ENCODE data around the gene YIF1A. TPM values are rescaled to one million over a fixed set of nuclear protein-coding genes. Genes with fewer than 3 reads are reported as not detected.

YIF1A gene
- polyA plus RNA-seq, 1 donor from 2014 or later, result 51.2 TPM

GRCh38 chr11:66318600-66318970, 29.6 kb upstream of the YIF1A start:
- H3K9me3 ChIP-seq (ENCODE audit: low read length), result no peaks in the 10 kb centered on the region
- H3K9ac ChIP-seq (ENCODE audit: low read length), result no peak overlapping the region
- no peaks in the 10 kb centered on the region for H3F3A ChIP-seq (ENCODE audit: insufficient read depth, low read length, poor library complexity, severe bottlenecking)
- no peaks in the 10 kb centered on the region for H4K20me1 ChIP-seq (ENCODE audit: insufficient read depth)
- TF ChIP-seq REST (IDR thresholded peaks at IDR 0.05; ENCODE audit: borderline replicate concordance), result no peak
- TF ChIP-seq TAF1 (IDR thresholded peaks at IDR 0.05; ENCODE audit: low read depth), result no peak
- no peak for TF ChIP-seq SMC3 (conservative IDR thresholded peaks at IDR 0.05; ENCODE audit: poor library complexity)
- TF ChIP-seq EP300 (conservative IDR thresholded peaks at IDR 0.05; ENCODE audit: poor library complexity, severe bottlenecking), result no peak
- TF ChIP-seq RAD21 (conservative IDR thresholded peaks at IDR 0.05), result no peak
- TF ChIP-seq POLR2AphosphoS5 (IDR thresholded peaks at IDR 0.05), result no peak
- no peak for TF ChIP-seq MXI1 (conservative IDR thresholded peaks at IDR 0.05; ENCODE audit: poor library complexity, severe bottlenecking)
- TF ChIP-seq EZH2 (IDR thresholded peaks at IDR 0.05; ENCODE audit: borderline replicate concordance, insufficient read depth, low read length, poor library complexity, severe bottlenecking), result no peak
- no peak for TF ChIP-seq CTCF (IDR thresholded peaks at IDR 0.05; ENCODE audit: poor library complexity, severe bottlenecking)
- H3K9me2 ChIP-seq (ENCODE audit: insufficient read depth, low read length), result no peaks in the 10 kb centered on the region
- no peaks in the 10 kb centered on the region for H3K36me3 ChIP-seq (ENCODE audit: insufficient read depth, low read length)
- H3K27me3 ChIP-seq (ENCODE audit: insufficient read depth, low read depth, low read length), result no peaks in the 10 kb centered on the region
- no peak overlapping the region for H3K4me3 ChIP-seq (ENCODE audit: low read length)
- no peak overlapping the region for H2AFZ ChIP-seq (ENCODE audit: low read depth, low read length)
- H3K79me2 ChIP-seq (replicated peaks; ENCODE audit: insufficient read depth, low read length), result no peaks in the 10 kb centered on the region
- H3K4me2 ChIP-seq (ENCODE audit: low read length), result no peak overlapping the region
- H3K27ac ChIP-seq (ENCODE audit: low read length), result no peak overlapping the region

GRCh38 chr11:66317723-66318599, 29.0 kb upstream of the YIF1A start:
- H3K36me3 ChIP-seq (ENCODE audit: insufficient read depth, low read length), result no peaks in the 10 kb centered on the region
- H3K4me2 ChIP-seq (ENCODE audit: low read length), result no peak overlapping the region
- H4K20me1 ChIP-seq (ENCODE audit: insufficient read depth), result no peaks in the 10 kb centered on the region
- H3K9ac ChIP-seq (ENCODE audit: low read length), result peak overlapping the region; percentile 1
- no peaks in the 10 kb centered on the region for H3K27me3 ChIP-seq (ENCODE audit: insufficient read depth, low read depth, low read length)
- no peak overlapping the region for H3K27ac ChIP-seq (ENCODE audit: low read length)
- no peaks in the 10 kb centered on the region for H3K9me2 ChIP-seq (ENCODE audit: insufficient read depth, low read length)
- no peaks in the 10 kb centered on the region for H3K9me3 ChIP-seq (ENCODE audit: low read length)
- no peaks in the 10 kb centered on the region for H3F3A ChIP-seq (ENCODE audit: insufficient read depth, low read length, poor library complexity, severe bottlenecking)
- no peak overlapping the region for H2AFZ ChIP-seq (ENCODE audit: low read depth, low read length)
- no peak overlapping the region for H3K4me3 ChIP-seq (ENCODE audit: low read length)
- H3K79me2 ChIP-seq (replicated peaks; ENCODE audit: insufficient read depth, low read length), result no peaks in the 10 kb centered on the region
- TF ChIP-seq POLR2AphosphoS5 (IDR thresholded peaks at IDR 0.05) (no peak), CTCF (IDR thresholded peaks at IDR 0.05; ENCODE audit: poor library complexity, severe bottlenecking) (no peak), RAD21 (conservative IDR thresholded peaks at IDR 0.05) (no peak), MXI1 (conservative IDR thresholded peaks at IDR 0.05; ENCODE audit: poor library complexity, severe bottlenecking) (no peak), EZH2 (IDR thresholded peaks at IDR 0.05; ENCODE audit: borderline replicate concordance, insufficient read depth, low read length, poor library complexity, severe bottlenecking) (no peak), REST (IDR thresholded peaks at IDR 0.05; ENCODE audit: borderline replicate concordance) (no peak), TAF1 (IDR thresholded peaks at IDR 0.05; ENCODE audit: low read depth) (no peak), SMC3 (conservative IDR thresholded peaks at IDR 0.05; ENCODE audit: poor library complexity) (no peak), EP300 (conservative IDR thresholded peaks at IDR 0.05; ENCODE audit: poor library complexity, severe bottlenecking) (no peak)

Data from neural cell (in vitro differentiated cells).